ENCODE data around the gene MGST3.
"Not testable (repeated sequence)": the region's sequence is repeated elsewhere in the genome, so short reads cannot be mapped to it uniquely, and the experiment has no call there.

The MGST3 gene

DNA sequence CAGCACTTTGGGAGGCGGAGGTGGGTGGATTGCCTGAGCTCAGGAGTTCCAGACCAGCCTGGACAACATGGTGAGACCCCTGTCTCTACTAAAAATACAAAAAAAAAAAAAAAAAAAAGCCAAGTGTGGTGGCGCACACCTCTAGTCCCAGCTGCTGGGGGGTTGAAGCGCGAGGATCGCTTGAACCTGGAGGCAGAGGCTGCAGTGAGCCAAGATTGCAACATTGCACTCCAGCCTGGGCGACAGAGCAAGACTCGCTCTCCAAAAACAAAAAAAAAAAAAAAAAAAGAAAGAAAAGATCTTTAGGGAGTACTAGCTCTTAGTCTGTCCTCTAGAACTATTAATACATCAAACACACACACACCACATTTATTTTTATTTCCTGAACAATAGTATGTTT lies 70.9 kb downstream of the MGST3 start:
- not testable (repeated sequence) for DNase-seq

GRCh38 chr1:165703648-165704047 lies 72.6 kb downstream of the MGST3 start:
- no peak for DNase-seq
